H1 (cell line): ENCODE data around the gene ORC3.

Source experiments
- GABPA ChIP-seq: IDR thresholded peaks from 2 replicates; pipeline ENCODE4 v1.6.1; 2011; ENCODE audit warnings: mild to moderate bottlenecking, low read length, moderate library complexity, borderline replicate concordance; ENCODE audit not compliant: insufficient read depth
- SIN3A ChIP-seq, 2 experiments: IDR thresholded peaks in 1 of 2; conservative IDR thresholded peaks in 1 of 2; 2 replicates each; pipeline ENCODE4 v1.6.1; 2011 to 2012; ENCODE audit warnings: low read length in 2 of 2, improper control_type of control experiment in 1 of 2, low read depth in 1 of 2, mild to moderate bottlenecking in 1 of 2

GRCh38 chr6:87699576-87699975 lies 109.6 kb downstream of the ORC3 start:
- no peak for TF ChIP-seq GABPA
- no peak for TF ChIP-seq SIN3A (conservative IDR thresholded peaks at IDR 0.05 in 1 of 2, IDR thresholded peaks at IDR 0.05 in 1 of 2; ENCODE audit: low read depth in 1 of 2, low read length in 2 of 2)
